GM10266 (cell line): ENCODE results near the gene RPS6KA3.

Source experiments
- DNase-seq: peaks from one replicate; pipeline ENCODE4 v3.0.0; 2012; ENCODE audit errors: extremely low spot score
- TF ChIP-seq, protein P1 (sequence below): IDR thresholded peaks from 2 replicates; pipeline ENCODE4 v1.5.1; 2012; ENCODE audit warnings: mild to moderate bottlenecking, low read depth; ENCODE audit not compliant: control insufficient read depth, insufficient read depth; ENCODE audit errors: missing control alignments

RPS6KA3 gene

DNA sequence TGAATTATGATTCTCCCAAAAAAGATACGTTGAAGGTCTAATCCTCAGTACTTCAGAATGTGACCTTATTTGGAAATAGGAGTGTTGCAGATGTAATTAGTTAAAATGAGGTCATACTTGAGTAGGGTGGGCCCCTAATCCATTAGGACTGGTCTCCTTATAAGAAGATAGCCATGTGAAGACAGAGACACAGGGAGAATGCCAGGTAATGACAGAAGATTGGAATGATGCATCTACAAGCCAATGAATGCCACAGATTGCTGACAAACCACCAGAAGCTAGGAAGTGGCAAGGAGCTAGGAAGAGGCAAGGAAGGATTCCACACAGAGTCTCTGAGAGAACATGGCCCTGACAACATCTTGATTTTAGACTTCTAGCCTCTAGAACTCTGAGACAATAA is 7.4 kb upstream of the RPS6KA3 start:
- DNase-seq: no peak
- TF ChIP-seq, protein P1, sequence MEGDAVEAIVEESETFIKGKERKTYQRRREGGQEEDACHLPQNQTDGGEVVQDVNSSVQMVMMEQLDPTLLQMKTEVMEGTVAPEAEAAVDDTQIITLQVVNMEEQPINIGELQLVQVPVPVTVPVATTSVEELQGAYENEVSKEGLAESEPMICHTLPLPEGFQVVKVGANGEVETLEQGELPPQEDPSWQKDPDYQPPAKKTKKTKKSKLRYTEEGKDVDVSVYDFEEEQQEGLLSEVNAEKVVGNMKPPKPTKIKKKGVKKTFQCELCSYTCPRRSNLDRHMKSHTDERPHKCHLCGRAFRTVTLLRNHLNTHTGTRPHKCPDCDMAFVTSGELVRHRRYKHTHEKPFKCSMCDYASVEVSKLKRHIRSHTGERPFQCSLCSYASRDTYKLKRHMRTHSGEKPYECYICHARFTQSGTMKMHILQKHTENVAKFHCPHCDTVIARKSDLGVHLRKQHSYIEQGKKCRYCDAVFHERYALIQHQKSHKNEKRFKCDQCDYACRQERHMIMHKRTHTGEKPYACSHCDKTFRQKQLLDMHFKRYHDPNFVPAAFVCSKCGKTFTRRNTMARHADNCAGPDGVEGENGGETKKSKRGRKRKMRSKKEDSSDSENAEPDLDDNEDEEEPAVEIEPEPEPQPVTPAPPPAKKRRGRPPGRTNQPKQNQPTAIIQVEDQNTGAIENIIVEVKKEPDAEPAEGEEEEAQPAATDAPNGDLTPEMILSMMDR: no peak

DNA sequence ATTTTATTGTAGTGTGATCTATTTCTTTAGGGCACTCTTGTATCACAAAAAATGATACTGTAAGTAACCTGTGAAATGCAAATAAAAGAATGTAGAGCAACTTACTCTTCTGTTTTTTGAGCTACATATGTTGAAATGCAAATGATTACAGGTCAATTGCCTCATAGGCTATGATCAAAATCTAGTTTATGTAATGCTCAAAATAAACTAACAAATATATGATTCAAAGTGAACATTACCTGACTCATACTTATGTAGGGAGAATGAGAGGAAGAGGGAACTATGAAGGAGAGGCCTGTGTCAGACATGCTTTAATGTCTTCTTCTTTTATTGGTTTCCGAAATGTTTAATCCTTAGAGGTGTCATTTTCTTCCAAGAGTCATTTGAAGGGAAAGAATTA is 5.0 kb upstream of the RPS6KA3 start:
- TF ChIP-seq, protein P1: no peak
- DNase-seq: no peak

DNA sequence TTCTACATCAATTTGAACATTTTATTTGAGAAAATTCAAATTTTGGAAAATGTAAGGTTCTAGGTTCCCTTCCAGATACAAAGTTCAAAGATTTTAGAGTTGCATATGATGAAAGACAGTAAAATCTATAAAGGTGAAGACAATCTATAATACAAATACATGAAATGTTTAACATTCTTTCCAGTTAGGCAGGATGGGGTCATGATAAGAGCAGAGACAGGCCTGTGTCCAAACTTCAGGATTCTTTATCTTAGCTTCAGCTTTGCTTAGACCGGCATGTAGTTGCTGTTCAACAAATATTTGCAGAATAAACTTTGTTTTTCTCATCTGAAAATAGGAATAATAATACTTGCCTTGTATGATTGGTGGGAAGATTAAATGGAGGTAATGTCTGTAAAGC is 4.5 kb upstream of the RPS6KA3 start:
- TF ChIP-seq, protein P1: no peak
- DNase-seq: no peak

DNA sequence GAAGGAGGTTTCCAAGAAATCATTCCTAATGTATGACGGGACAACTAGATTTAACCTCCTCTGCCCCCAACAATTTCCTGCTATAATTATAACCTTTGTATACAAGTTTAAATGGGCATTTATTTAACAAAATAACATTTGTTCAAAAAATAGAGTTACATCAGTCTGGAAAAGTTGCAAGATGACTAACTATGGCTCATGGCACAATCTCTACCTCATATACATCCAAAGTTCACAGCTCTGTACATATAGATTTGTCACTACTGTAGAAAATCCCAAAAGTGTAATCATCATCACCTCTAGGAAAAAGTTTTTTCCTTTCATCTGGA is 3.8 kb upstream of the RPS6KA3 start:
- no peak for DNase-seq
- TF ChIP-seq, protein P1: no peak

DNA sequence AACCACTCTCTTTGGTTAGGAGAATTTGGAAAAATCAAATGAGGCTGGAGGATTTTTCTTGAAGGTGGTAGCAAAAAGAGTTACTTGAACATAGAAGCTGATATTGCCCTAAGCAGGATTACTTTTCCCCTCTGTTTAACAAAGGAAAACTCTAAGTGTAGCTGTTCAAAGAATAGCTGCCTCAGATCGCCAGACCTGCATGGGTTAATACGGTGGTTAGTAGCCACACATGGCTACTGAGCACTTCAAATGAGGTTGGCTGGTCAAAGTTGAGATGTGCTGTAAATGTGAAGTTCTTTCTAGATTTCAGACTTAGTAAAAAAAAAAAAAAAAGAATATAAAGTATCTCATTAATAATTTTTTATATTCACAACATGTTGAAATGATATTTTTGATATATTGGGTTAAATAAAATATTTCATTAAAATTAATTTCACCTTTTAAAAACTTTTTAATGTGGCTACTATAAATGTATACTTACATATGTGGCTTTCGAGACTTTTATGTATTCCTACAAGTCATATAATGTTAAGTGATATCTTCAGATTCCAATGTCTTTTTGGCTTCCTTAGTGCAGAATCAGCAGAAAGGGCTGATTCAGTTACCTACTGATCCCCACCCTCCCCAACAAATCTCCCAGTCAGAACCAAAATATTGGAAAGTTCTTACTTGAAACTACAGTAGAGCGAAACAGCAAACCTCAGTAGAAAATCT is 3.3 kb upstream of the RPS6KA3 start:
- DNase-seq: no peak
- TF ChIP-seq, protein P1: no peak

DNA sequence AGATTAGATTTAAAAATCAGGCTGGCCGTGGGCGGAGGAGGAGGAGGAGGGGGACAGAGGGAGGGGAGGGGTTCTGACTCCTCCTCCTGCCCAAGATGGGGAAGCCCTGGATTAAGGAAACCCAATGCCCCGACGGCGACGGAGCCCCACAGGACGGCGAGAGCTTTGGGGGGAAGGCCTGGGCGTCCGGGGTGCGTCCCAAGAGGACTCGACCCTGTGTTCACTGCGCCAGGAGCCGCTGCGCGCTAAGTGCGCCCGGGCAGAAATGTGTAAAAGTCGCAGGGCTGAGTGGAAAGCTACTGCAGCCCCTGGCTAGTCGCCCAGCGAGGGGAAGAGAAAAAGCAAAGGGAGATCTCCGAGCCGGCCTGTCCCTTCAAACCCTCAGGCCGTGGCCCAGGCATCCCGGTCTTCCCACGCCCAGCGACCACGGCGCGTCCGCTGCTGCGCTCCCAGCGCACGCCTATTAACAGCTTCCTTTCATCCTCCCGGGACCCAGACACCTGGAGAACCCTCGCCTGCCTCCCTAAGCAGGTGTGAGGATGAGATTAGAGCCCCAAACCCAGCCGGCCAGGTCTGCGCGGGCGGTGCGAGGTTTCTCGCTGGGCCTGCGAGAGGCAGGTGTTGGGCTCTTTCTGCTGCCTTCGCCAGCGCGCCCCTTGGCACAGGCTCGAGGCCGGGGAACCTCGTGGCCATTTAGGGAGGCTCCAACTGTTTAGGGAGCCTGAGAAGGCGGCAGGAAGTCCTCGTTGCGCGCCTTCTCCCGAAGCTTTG is 1.4 kb upstream of the RPS6KA3 start:
- TF ChIP-seq, protein P1: no peak
- peak; percentile 32 for DNase-seq

DNA sequence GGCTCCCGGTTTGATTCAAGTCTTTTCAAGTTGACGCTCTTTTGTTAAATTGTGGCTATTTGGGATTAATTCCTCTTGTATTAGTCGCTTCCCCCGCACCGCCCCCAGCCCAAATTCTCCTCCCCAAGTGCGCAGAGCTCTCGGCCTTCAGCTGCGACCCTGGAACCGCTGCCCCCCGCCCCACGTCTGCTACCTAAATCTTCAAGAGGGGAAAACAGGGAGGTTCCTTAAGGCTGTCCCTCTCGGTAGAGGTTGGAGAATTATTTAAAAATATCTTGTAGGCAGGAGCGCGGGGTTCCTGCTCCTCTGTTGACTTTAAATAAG is 860 bp upstream of the RPS6KA3 start:
- DNase-seq: no peak
- TF ChIP-seq, protein P1: no peak
